NCI-H82 treated with DMSO at 0.1 percent for 48 hours (cell line): ENCODE data around the gene TRAF6.
"Not testable (repeated sequence)": the region's sequence is repeated elsewhere in the genome, so short reads cannot be mapped to it uniquely, and the experiment has no call there.

Source experiments
- DNase-seq: peaks from one replicate; lab custom pipeline; 2025; ENCODE audit not compliant: unreplicated experiment; lab: John Stamatoyannopoulos, UW

The TRAF6 gene

DNA sequence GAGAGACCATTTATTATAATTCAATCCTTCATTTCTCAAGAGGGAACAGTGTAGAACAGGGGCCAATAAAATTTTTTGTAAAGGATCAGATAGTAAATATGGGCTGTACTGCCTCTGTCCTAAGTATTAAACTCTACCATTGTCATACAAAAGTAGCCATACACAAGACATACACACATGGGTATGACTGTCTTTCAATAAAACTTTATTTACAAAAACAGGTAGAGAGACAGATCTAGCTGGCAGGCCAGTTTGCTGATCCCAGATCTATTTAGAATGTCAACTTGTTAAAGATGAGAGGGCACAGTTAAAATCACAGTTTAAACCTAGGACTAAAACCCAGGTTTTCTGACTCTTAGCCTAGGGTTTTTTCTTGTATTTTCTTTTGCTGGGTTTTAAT lies 16.7 kb downstream of the TRAF6 start:
- DNase-seq, result no peak

DNA sequence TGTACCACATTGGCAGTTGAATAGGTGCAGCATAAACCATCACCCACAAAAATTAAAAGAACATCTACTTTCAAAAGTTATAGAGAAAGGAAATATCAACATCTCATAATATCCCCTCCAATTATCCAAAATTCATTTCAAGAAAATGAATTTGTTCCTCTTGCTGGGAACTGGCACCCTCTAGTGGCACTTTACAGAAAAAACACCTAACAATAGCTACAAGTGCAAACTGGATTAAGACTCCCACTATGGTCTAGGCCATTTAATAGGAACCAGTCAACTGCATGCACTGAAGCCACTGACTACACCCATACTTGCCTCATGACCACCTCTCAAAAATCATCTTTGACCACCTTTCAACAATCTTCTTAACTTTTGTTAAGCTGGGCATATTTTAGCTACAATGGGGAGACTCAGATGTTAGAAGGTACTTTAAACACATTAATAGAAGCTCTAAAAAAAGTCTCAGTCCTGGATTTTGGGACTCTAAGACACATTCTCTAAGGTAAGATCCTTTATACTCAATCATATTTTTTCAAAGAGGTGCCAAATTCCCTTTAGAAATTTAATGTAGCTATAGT lies 17.3 kb downstream of the TRAF6 start:
- DNase-seq, result peak; percentile 56

- no peak for DNase-seq
Measured at GRCh38 chr11:36490026-36490806, 19.9 kb downstream of the TRAF6 start.

DNA sequence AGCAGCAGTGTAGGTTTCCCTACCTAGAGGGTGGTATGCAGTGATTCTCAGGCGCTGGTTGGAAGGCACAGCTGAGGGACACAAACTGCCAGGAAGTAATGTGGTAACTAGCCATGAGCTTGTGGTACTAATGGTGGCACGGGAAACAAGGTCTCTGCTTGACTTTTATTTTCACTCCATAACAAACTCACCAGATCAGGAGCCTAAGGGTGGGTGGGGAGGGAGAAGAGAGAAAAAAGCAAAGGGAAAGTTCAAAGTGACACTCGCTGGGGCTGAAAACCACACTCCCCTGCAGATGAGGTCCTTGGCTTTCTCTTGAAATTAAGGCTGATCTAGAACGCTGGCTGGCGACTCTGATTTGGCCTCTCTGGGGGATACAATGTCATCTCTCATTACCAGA lies 22.0 kb downstream of the TRAF6 start:
- DNase-seq, result no peak

DNA sequence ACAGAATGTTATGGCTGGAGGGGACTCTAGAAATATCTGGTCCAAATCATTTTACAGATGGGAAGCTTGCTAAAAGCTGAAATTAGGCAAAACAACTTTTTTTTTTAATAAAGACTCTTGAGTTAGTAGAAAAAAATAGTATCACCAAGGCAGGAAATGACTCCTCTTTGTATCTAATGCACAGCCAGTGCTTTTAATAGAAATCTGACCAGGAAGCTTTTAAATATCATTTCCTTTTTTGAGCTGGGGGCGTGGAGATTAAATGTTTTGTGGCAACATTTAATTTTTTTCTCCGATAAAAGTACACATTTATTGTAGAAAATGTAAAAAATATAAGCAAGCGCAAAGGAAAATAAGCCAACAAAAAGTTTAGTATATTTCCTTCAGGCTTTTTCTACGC lies 22.5 kb downstream of the TRAF6 start:
- no peak for DNase-seq

GRCh38 chr11:36485298-36486002 lies 24.6 kb downstream of the TRAF6 start:
- no peak for DNase-seq

- DNase-seq, result not testable (repeated sequence)
Measured at GRCh38 chr11:36483042-36483441, 27.0 kb downstream of the TRAF6 start.

- DNase-seq, result no peak
Measured at GRCh38 chr11:36480833-36481232, 29.2 kb downstream of the TRAF6 start.

DNA sequence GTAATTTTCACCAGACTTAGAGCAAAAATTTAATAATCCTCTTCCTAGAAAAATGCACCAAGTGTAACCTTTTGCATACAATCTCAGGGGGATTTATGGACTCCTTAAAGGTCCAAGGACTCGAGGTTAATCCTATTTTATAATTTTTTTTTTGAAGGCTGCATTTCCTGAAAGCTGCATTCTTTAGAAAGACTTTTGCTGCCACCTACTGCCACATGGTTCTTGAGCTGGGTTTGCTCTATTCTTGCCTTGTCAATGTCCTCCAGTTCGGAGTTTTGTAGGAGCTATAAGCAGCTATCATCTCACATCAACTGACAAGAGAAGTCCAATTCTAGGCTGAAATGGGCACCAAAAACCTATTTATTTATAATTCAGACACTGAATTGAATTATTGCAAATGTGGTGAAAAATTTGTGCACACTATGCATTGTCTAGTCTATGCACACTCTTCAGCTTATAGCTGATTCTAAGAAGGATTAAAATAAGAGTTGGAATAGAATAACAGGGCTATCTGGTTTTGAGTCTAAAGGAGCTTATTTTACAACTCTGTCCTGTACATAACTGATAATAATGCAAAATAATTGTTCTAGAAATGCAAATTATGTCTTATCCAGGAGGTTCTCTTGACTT lies 31.3 kb downstream of the TRAF6 start:
- DNase-seq, result peak; percentile 64

GRCh38 chr11:36475192-36475591 lies 34.9 kb downstream of the TRAF6 start:
- DNase-seq, result no peak

DNA sequence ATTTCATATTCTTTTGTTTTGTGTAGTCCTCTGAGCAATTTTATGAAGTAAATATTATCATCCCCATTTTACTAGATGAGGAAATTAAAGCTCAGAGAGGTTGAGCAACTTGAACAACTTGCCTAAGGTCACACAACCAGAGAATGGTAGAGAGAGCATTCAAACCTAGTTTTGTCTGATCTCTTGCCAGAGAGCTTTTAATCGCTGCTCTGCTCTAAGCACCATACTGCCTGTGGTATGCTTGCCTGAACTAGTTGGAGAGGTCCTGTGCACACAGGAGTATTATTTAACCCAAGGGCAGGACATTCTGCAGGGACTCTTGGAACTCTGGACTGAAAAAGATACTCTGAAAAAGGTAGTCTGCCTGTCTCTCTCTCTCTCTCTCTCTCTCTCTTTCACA lies 38.5 kb downstream of the TRAF6 start:
- DNase-seq, result no peak

GRCh38 chr11:36469881-36470802 lies 39.9 kb downstream of the TRAF6 start:
- DNase-seq, result peak; percentile 54

- no peak for DNase-seq
Measured at GRCh38 chr11:36469063-36469462, 41.0 kb downstream of the TRAF6 start.

- no peak for DNase-seq
Measured at GRCh38 chr11:36467916-36468315, 42.2 kb downstream of the TRAF6 start.

- no peak for DNase-seq
Measured at GRCh38 chr11:36467012-36467411, 43.1 kb downstream of the TRAF6 start.

- DNase-seq, result no peak
Measured at GRCh38 chr11:36465449-36466163, 44.5 kb downstream of the TRAF6 start.

DNA sequence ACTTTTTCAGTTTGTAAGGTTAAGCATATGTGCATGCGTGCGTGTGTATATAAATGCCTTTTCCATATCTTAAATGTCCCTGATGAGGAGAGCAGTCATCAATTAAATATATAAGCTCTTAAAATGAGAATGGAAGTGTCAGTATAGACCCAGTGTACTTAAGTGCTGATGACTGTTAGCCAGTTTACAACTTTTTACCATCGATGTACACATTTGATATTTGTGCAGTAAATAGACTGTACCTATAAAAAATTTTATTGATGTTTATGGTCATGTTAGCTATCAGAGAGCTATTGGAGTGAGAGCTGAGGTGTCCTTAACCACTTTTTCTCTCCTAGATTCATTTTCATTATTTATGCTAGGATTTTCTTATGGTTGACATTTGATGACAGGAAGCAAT lies 45.4 kb downstream of the TRAF6 start:
- DNase-seq, result no peak

GRCh38 chr11:36463781-36464180 lies 46.3 kb downstream of the TRAF6 start:
- DNase-seq, result no peak

DNA sequence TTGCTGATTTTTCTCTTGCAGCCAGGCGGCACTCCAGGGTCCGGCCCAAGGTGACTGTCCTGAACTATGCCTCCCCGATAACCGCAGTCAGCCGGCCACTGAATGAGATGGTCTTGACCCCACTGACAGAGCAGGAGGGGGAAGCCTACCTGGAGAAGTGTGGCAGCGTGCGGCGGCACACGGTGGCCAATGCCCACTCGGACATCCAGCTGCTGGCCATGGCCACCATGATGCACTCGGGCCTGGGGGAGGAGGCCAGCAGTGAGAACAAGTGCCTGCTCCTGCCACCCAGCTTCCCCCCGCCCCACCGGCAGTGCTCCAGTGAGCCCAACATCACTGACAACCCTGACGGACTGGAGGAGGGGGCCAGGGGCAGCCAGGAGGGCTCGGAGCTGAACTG lies 47.8 kb downstream of the TRAF6 start:
- DNase-seq, result no peak

GRCh38 chr11:36460220-36460619 lies 49.9 kb downstream of the TRAF6 start:
- DNase-seq, result no peak
